ENCODE measurements around the gene IGFLR1.

Gene IGFLR1

DNA sequence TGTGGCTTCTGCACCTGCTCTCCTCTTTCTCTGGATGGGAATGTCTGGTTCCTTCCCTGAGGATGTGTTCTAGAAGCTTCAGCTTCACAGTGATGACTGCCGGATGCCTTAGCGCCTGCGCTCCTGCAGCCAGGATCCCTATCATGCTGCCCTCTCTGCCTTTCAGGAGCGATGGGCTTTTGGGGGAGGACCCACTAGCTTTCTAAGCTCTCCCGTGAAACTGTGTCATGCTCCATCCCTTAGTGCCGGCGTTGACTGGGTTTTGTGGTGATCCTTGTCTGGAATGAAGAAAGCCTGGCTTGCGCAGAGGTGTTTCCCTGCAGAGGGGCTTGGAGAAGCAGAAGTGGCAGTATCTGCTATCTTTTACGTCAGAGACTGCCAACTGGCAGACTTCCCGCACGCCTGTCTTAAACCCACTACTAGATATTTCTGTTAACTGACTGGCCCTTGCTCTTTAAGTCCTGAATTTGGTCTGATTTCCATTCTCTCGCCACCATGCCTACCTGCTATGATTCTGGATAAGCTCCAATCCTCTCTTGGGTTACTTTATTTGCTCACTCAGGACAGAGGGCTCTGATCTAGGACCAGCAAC, 28.3 kb downstream of the IGFLR1 start:
- ChIA-PET POLR2A (no interaction called here), CTCF (interaction anchor here (0.8 to 5.4 kb wide), 6 partner anchors 9 to 165 kb away, joined by 3 to 23 read pairs (median 10); partner anchors contain the start of gene ZBTB32)
- no peak for DNase-seq (ENCODE audit: low read depth, low spot score)
- no peak overlapping the region for H3K4me3 ChIP-seq (ENCODE audit: low read depth, low read length)
- TF ChIP-seq, protein P1, sequence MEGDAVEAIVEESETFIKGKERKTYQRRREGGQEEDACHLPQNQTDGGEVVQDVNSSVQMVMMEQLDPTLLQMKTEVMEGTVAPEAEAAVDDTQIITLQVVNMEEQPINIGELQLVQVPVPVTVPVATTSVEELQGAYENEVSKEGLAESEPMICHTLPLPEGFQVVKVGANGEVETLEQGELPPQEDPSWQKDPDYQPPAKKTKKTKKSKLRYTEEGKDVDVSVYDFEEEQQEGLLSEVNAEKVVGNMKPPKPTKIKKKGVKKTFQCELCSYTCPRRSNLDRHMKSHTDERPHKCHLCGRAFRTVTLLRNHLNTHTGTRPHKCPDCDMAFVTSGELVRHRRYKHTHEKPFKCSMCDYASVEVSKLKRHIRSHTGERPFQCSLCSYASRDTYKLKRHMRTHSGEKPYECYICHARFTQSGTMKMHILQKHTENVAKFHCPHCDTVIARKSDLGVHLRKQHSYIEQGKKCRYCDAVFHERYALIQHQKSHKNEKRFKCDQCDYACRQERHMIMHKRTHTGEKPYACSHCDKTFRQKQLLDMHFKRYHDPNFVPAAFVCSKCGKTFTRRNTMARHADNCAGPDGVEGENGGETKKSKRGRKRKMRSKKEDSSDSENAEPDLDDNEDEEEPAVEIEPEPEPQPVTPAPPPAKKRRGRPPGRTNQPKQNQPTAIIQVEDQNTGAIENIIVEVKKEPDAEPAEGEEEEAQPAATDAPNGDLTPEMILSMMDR (IDR thresholded peaks at IDR 0.05; ENCODE audit: insufficient read depth, low read length, missing control alignments) = no peak

DNA sequence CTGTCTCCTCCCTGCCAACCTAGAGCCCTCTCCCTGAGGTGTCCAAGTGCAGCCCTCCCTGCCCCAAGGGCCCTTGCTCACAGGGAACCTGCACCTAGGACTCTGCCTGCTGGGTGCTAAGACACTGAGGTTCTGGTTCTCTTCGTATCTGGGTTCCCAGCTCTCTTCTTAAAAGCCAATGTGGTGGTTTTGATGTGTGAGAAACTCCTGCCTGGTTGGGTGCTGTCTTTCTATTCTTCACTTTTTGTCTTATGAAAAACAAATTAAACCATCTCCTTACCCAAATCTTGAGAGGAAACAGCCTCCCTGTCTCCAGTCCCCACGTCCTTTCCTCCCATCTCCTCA, 28.8 kb downstream of the IGFLR1 start:
- no peak for DNase-seq (ENCODE audit: low read depth, low spot score)
- no peak overlapping the region for H3K4me3 ChIP-seq (ENCODE audit: low read depth, low read length)
- TF ChIP-seq, protein P1 (IDR thresholded peaks at IDR 0.05; ENCODE audit: insufficient read depth, low read length, missing control alignments) = no peak
- ChIA-PET POLR2A (no interaction called here), CTCF (interaction anchor here (1.0 to 5.4 kb wide), 3 partner anchors 9 to 165 kb away, joined by 3 to 23 read pairs (median 19); partner anchors contain the start of gene ZBTB32)

DNA sequence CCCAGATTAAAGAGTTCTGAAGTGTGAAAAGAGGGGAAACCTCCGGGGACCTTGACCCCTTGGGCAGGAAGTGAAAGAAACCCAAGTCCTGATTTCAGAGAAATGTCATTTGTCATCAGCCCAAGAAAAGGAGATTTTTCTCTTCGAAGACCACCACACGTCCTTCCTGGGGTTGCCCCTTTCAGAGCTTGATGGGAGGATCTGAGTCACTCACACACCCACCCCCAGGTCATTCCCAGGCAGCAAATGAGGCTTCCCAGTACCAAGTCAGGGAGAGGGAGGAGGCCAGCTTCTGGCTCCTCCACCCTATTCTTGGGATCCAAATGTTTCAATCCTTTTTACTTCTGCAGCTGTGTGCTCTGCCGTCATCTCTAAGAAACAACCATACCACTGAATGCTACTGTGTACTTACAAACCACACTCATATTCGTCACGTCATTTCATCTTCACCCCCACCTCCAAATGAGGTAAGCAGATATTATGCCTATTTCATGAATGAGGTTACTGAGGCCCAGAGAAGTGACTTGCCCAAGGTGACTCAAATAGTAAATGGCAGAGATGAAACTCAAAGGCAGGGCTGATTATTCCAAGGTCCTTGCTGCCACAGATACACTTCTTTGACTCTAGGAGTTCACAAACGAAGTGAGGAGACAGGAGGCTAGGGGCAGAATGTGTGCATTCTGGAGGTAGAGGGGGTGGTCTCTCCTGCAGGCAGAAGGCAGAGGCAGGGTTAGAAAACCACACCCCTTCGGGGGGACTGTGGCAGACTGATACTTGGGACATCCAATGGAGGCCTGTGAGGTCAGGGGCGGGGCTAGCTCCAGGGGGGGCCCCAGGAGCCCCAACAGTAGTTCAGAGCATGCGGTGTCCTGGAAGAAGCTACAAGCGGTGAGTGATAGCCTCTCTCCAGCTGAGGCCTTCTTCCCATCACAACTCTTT, 29.4 kb downstream of the IGFLR1 start:
- H3K4me3 ChIP-seq (ENCODE audit: low read depth, low read length) = no peak overlapping the region
- CTCF ChIA-PET = interaction anchor here (1.0 to 5.4 kb wide), 3 partner anchors 8 to 164 kb away, joined by 3 to 23 read pairs (median 19); partner anchors contain the start of gene ZBTB32
- POLR2A ChIA-PET = interaction anchor here (1.7 kb wide), 1 partner anchor 10 kb away, joined by 4 read pairs; no protein-coding TSS in a partner anchor
- TF ChIP-seq, protein P1 (IDR thresholded peaks at IDR 0.05; ENCODE audit: insufficient read depth, low read length, missing control alignments) = no peak
- DNase-seq (ENCODE audit: low read depth, low spot score) = no peak

DNA sequence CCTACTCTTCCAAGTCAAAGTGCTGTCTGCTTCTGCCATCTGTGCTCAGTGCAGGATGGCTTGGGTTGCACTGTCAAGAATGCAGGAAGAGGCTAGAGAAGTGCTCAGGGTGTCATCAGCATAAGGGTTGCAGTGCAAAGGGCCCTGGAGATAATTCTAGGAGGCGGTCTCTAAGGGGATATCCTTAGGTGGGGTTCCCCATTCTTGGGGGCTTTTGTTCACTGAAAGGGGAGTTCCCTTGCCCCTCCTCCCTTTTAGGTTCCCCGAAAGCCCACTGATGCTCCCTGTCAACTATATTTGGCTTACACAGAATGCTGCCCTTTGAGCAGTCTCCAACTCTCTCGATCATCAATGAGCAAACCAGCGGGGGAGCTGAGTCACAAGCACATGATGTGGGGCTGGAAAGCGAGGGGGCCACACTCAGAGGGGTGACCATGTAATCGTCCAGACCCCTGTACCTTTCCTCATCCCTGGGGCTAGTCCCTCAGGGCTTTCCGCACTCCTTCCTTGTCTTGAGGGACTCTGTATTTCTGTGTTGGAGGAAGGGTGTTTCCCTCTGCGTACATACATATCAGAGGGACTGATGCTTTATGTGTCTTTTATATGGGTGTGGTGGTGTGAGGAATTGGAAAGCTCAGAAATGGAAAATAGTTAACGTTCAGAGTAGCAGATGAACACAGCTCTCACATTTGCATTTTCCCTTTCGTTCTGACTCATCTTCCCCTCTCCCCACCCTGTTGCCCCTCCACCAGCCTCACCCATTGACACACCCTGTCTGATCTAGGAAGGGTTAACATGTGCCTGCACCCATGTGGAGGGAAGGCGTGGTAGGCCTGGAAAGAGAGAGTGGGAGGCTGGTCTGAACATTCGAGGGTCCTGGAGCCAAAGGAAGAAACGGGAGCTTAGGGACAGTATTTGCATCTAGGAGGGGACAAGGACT, 31.2 kb downstream of the IGFLR1 start:
- H3K4me3 ChIP-seq (ENCODE audit: low read depth, low read length) = no peak overlapping the region
- TF ChIP-seq, protein P1 (IDR thresholded peaks at IDR 0.05; ENCODE audit: insufficient read depth, low read length, missing control alignments) = no peak
- ChIA-PET POLR2A (interaction anchor here (0.6 to 1.7 kb wide), 3 partner anchors 8 to 710 kb away, joined by 3 to 5 read pairs (median 4); no protein-coding TSS in a partner anchor), CTCF (interaction anchor here (0.8 to 5.4 kb wide), 5 partner anchors 9 to 162 kb away, joined by 3 to 23 read pairs (median 4); no protein-coding TSS in a partner anchor)
- no peak for DNase-seq (ENCODE audit: low read depth, low spot score)

DNA sequence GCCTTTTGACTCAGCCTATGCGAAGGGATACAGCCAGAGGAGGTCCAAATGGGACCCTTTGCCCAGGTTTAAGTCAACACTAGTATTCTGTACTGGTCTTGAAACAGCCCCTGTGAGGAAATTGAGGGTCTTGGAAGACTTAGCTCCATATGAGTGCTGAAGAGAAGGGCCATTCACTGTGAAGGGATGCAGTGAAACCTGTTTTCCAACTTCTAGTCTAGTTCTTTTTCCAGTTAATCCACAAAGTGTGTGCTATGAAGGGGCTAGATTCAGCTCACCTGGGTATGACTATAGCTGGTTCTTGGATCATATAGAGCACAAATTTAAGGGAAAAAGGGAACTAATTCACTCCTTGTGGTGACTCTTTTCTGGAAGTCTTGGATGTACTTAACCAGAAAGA, 33.9 kb downstream of the IGFLR1 start:
- no peak overlapping the region for H3K4me3 ChIP-seq (ENCODE audit: low read depth, low read length)
- DNase-seq (ENCODE audit: low read depth, low spot score) = no peak
- CTCF ChIA-PET = interaction anchor here (0.7 to 1.8 kb wide), 2 partner anchors 14 to 16 kb away, joined by 3 to 8 read pairs; no protein-coding TSS in a partner anchor
- POLR2A ChIA-PET = no interaction called here
- TF ChIP-seq, protein P1 (IDR thresholded peaks at IDR 0.05; ENCODE audit: insufficient read depth, low read length, missing control alignments) = no peak
